MCF 10A (cell line): ENCODE measurements around the gene ATG4D. TPM values are rescaled to one million over a fixed set of nuclear protein-coding genes. Genes with fewer than 3 reads are reported as not detected.

Experiments
- BruUV-seq: library from RNA; stranded (reverse); fragments of 400-500 nt; replicated peaks from 2 replicates; lab custom pipeline; 2021; lab: Mats Ljungman, UMichigan
- CTCF ChIA-PET: fragments of 300-600 bp; sonication (Branson Sonifier 250); formaldehyde crosslinking; extraction: SDS; loops from one replicate; lab custom pipeline; 2021; ENCODE audit warnings: antibody characterized with exemption, inconsistent platforms; lab: Yijun Ruan, JAX
- POLR2A ChIA-PET: fragments of 300-600, 350-650 bp; sonication (Branson Sonifier 250); formaldehyde crosslinking; extraction: SDS; loops from one replicate; lab custom pipeline; 2020; ENCODE audit warnings: antibody characterized with exemption, inconsistent platforms; lab: Yijun Ruan, JAX
- DNase-seq: peaks from one replicate; pipeline ENCODE4 v3.0.0-alpha.2; 2018; ENCODE audit not compliant: unreplicated experiment
- H3K27ac Mint-ChIP-seq: one replicate; pipeline ENCODE4 v1.8.0; 2022; ENCODE audit warnings: mild to moderate bottlenecking, low read depth, mixed read lengths; ENCODE audit not compliant: unreplicated experiment
- H3K27me3 Mint-ChIP-seq: one replicate; pipeline ENCODE4 v1.8.0; 2022; ENCODE audit warnings: mixed read lengths; ENCODE audit not compliant: insufficient read depth, unreplicated experiment
- H3K36me3 Mint-ChIP-seq: one replicate; pipeline ENCODE4 v1.8.0; 2022; ENCODE audit warnings: mild to moderate bottlenecking, moderate library complexity, mixed read lengths; ENCODE audit not compliant: insufficient read depth, unreplicated experiment
- H3K4me1 Mint-ChIP-seq: one replicate; pipeline ENCODE4 v1.8.0; 2022; ENCODE audit warnings: mixed read lengths; ENCODE audit not compliant: insufficient read depth, unreplicated experiment
- H3K4me3 Mint-ChIP-seq: one replicate; pipeline ENCODE4 v1.8.0; 2022; ENCODE audit warnings: mild to moderate bottlenecking, moderate library complexity, mixed read lengths; ENCODE audit not compliant: unreplicated experiment
- H3K9me3 Mint-ChIP-seq: one replicate; pipeline ENCODE4 v1.8.0; 2022; ENCODE audit warnings: mixed read lengths; ENCODE audit not compliant: unreplicated experiment
- intact Hi-C: fragments of 100-400 bp; cut with micrococcal nuclease; formaldehyde crosslinking; loops from 2 replicates; pipeline ENCODE4 v1.14.1; 2022
- total RNA-seq: library from RNA; stranded (reverse); gene quantifications from 2 replicates; pipeline ENCODE4 v1.2.3, GENCODE V29; 2022
- TF ChIP-seq, protein P1 (sequence below): fragments of 200-600 bp; IDR thresholded peaks from one replicate; pipeline ENCODE4 v1.8.0; 2022; ENCODE audit warnings: antibody characterized with exemption, mild to moderate bottlenecking; ENCODE audit not compliant: unreplicated experiment

ATG4D gene
- total RNA-seq, 1 experiment from 2014 or later = 22.6 TPM

DNA sequence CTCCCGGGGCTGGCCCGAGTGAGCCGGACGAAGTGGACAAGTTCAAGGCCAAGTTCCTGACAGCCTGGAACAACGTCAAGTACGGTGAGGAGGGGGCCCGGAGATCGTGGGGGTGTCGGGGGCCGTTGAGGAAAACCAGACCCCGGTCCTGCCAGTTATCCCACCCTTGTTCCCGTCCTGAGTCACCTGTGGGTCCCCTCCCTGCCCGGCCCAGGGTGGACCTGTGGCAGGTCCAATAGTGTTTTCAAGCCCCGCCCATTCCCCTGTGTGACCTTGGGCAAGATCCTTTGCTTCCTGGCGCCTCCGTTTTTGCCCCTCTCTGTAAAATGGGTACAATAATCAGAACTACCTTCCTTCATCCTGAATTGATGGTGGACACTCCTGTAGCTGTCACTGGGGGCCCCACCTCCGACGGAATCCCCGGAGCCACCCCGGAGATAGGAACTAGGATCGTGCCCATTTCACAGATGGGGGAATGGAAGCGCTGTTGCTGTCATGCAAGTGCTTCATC lies 593 bp downstream of the ATG4D start:
- DNase-seq = peak; percentile 30
- peaks cover 6% of the 10 kb centered on the region for H3K4me1 Mint-ChIP-seq
- intact Hi-C loops = loop anchor here (5.0 kb wide), 1 partner anchor 62 kb away; no protein-coding TSS in a partner anchor
- H3K27me3 Mint-ChIP-seq = peaks cover 11% of the 10 kb centered on the region
- BruUV-seq = TSS peak; percentile 48
- POLR2A ChIA-PET = interaction anchor here (0.7 to 1.9 kb wide), 3 partner anchors 9 to 609 kb away, joined by 3 to 11 read pairs (median 6); partner anchors contain the start of gene KRI1
- CTCF ChIA-PET = no interaction called here
- H3K36me3 Mint-ChIP-seq = peaks cover 33% of the 10 kb centered on the region
- no peaks in the 10 kb centered on the region for H3K9me3 Mint-ChIP-seq
- peak overlapping the region; percentile 87 for H3K27ac Mint-ChIP-seq
- H3K4me3 Mint-ChIP-seq = peak overlapping the region; percentile 80
- TF ChIP-seq, protein P1, sequence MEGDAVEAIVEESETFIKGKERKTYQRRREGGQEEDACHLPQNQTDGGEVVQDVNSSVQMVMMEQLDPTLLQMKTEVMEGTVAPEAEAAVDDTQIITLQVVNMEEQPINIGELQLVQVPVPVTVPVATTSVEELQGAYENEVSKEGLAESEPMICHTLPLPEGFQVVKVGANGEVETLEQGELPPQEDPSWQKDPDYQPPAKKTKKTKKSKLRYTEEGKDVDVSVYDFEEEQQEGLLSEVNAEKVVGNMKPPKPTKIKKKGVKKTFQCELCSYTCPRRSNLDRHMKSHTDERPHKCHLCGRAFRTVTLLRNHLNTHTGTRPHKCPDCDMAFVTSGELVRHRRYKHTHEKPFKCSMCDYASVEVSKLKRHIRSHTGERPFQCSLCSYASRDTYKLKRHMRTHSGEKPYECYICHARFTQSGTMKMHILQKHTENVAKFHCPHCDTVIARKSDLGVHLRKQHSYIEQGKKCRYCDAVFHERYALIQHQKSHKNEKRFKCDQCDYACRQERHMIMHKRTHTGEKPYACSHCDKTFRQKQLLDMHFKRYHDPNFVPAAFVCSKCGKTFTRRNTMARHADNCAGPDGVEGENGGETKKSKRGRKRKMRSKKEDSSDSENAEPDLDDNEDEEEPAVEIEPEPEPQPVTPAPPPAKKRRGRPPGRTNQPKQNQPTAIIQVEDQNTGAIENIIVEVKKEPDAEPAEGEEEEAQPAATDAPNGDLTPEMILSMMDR = no peak

DNA sequence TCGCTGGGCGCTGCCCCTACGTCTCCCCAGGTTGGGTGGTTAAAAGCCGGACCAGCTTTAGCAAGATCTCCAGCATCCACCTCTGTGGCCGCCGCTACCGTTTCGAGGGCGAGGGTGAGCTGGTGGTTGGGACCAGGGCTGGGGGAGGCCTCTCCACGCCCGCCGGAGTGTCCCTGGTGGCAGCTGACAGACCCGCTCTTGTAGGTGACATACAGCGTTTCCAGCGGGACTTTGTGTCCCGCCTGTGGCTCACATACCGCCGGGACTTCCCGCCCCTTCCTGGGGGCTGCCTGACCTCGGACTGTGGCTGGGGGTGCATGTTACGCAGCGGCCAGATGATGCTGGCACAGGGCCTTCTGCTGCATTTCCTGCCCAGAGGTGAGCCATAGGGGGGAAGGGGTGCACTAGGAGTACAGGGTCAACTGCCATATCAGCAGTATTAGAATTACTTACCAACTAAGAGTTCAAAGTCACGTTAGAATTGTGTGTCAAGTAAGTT lies 1.1 kb downstream of the ATG4D start:
- Mint-ChIP-seq H3K9me3 (no peaks in the 10 kb centered on the region), H3K27ac (peak overlapping the region; percentile 87), H3K36me3 (peaks cover 35% of the 10 kb centered on the region), H3K4me1 (peaks cover 6% of the 10 kb centered on the region), H3K4me3 (peak overlapping the region; percentile 80), H3K27me3 (peaks cover 10% of the 10 kb centered on the region)
- BruUV-seq = no TSS peak
- intact Hi-C loops = loop anchor here (5.0 kb wide), 1 partner anchor 63 kb away; no protein-coding TSS in a partner anchor
- ChIA-PET POLR2A (interaction anchor here (0.7 to 1.9 kb wide), 3 partner anchors 9 to 608 kb away, joined by 3 to 11 read pairs (median 6); partner anchors contain the start of gene KRI1), CTCF (interaction anchor here (1.0 to 1.2 kb wide), 2 partner anchors 11 to 61 kb away, joined by 3 to 4 read pairs; no protein-coding TSS in a partner anchor)
- TF ChIP-seq, protein P1 = no peak
- no peak for DNase-seq

DNA sequence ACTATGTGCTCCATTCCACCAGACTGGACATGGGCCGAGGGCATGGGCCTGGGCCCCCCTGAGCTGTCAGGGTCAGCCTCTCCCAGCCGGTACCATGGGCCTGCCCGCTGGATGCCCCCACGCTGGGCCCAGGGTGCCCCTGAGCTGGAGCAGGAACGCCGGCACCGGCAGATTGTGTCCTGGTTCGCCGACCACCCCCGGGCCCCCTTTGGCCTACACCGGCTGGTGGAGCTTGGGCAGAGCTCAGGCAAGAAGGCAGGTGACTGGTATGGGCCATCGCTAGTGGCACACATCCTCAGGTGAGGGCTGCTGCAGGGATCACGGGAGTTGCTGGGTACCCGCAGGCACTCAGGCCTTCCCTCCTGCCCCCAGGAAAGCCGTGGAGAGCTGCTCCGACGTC lies 3.1 kb downstream of the ATG4D start:
- DNase-seq = no peak
- no TSS peak for BruUV-seq
- Mint-ChIP-seq H3K36me3 (peaks cover 55% of the 10 kb centered on the region), H3K4me3 (no peak overlapping the region), H3K27me3 (no peaks in the 10 kb centered on the region), H3K27ac (no peak overlapping the region), H3K9me3 (no peaks in the 10 kb centered on the region), H3K4me1 (peaks cover 6% of the 10 kb centered on the region)
- intact Hi-C loops = no loop called here
- CTCF ChIA-PET = interaction anchor here (0.7 to 1.1 kb wide), 4 partner anchors 9 to 138 kb away, joined by 3 read pairs; no protein-coding TSS in a partner anchor
- TF ChIP-seq, protein P1 = no peak
- POLR2A ChIA-PET = interaction anchor here (0.6 kb wide), 1 partner anchor 12 kb away, joined by 3 read pairs; no protein-coding TSS in a partner anchor

DNA sequence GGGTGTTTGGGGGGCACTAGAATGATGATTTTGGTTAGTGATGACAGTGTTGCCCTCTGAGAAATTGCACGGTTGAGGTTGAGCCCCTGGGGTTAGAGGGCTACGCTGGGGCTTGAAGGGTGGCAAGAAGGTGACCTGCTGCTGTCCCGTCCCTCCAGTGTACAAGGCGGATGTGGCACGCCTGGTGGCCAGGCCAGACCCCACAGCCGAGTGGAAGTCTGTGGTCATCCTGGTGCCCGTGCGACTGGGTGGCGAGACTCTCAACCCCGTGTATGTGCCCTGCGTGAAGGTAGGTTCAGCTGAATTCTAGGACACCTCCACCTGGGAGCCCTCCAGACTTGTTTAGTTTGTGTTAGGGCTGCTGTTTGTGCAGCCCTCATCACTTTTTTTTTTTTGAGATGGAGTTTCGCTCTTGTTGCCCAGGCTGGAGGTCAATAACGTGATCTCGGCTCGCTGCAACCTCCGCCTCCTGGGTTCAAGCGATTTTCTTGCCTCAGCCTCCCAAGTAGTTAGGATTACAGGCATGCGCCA lies 5.1 kb downstream of the ATG4D start:
- intact Hi-C loops = no loop called here
- ChIA-PET CTCF (no interaction called here), POLR2A (interaction anchor here (1.7 kb wide), 1 partner anchor 13 kb away, joined by 5 read pairs; no protein-coding TSS in a partner anchor)
- Mint-ChIP-seq H3K27me3 (no peaks in the 10 kb centered on the region), H3K36me3 (peaks cover 75% of the 10 kb centered on the region), H3K9me3 (no peaks in the 10 kb centered on the region), H3K4me1 (peaks cover 6% of the 10 kb centered on the region), H3K4me3 (no peak overlapping the region), H3K27ac (no peak overlapping the region)
- TF ChIP-seq, protein P1 = no peak
- no TSS peak for BruUV-seq
- DNase-seq = no peak
